GM18498 (cell line): ENCODE data around the gene DBX2.
"Not testable (repeated sequence)": the region's sequence is repeated elsewhere in the genome, so short reads cannot be mapped to it uniquely, and the experiment has no call there.

ENCODE experiments used
- ATAC-seq: cut with Tn5 transposase; IDR thresholded peaks from one replicate; pipeline ENCODE4 v1.9.1; 2021; ENCODE audit warnings: mild to moderate bottlenecking, moderate library complexity; ENCODE audit not compliant: unreplicated experiment

DBX2 gene

DNA sequence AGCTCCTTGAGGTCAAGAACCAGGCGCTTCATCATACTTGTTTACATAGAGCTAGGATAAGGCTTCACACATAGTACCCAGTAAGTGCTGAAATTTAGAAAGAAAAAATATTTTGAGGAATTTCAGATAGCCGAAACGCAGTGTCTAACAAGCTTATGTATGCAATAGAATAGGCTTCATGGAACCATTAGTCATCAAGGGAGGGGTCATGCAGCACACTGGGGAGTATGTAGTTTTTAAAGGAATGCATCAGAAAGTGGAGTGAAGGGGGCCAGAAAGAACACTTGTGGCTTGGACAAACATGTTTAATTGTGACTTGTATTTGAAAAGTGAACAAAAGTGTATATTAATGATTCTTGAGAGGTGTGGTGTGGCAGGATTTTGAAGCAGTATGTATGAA is 38.1 kb downstream of the DBX2 start:
- ATAC-seq, result no peak

DNA sequence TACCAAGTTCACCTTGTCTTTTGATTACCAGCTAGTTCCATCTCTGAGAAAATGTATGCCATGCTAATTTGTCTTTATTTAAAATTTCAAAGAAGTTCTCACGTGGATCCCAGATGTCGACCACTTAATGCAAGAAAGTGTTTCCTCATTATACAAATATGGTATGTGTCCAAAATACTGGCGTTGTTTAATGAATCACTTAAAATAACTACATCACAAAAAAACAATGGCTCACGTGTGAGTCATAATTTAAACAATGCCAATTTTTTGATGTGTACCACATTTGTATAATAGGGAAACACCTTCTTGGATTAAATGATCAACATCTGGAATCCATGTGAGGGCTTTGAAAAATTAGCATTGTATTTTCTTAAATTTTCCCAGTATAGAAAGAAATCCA is 40.8 kb downstream of the DBX2 start:
- no peak for ATAC-seq

DNA sequence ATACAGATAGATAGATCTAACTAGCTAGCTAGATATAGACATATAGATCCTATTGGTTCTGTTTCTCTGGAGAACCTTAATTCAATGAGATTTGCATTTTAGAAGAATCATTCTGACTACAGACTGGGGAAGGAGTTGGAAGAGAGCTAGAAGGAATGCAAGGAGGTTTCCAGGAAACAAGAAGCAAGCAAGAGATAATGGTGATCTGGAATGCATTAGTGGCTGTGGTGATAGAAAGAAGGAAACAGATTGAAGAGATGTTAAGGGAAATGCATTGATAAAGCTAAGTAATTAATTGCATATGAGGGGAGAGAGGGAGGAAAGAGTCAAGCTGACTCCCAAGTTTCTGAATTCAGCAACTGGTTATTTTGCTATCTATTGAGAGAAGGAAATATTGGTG is 42.7 kb downstream of the DBX2 start:
- no peak for ATAC-seq

DNA sequence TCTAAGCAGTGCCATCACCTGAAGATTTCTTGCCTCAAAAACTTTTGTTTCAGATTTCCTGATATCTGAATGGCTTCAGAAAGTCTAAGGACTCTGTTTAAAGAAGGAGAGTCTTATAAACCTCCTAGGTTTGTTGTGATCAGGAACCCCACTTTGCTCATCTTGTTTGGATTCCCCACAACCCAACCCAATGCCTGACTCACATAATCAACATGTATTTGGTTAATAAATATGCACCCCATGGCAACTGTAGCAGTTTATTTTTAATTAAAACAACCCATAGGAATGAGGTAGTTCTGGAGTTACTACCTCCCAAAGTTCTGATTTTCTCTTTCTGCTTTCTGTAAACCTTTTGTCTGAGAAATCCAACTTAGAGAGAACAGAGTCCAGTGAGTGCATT is 51.5 kb downstream of the DBX2 start:
- ATAC-seq, result no peak

DNA sequence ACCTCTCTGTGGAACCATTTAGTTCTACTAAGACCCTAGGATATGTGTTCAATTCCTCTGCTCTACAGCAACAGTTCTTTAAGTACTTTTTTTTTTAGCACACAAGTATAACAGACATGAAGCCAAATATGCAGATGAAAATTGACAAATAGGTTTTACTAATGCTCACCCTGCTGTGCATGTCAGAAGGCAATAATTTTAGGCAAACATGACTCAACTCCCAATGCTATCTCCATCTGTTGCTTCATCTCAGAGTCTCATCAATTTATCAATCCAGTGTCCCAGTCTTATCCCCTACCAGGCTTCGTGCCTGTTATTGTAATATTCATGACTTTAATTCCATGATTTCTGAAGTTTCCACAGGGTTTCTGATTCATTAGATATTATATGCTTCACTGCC is 57.7 kb downstream of the DBX2 start:
- no peak for ATAC-seq

DNA sequence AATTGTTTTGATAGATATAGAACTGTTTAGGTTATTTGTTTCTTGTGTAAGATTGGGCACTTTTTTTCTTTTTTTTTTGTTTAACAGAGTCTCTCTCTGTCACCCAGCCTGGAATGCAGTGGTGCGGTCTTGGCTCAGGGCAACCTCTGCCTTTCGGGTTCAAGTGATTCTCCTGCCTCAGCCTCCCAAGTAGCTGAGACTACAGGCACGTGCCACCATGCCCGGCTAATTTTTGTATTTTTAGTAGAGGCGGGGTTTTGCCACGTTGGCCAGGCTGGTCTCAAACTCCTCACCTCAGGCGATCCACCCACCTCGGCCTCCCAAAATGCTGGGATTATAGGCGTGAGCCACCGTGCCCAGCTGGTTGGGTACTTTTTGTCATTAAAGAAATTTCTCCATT is 66.0 kb downstream of the DBX2 start:
- ATAC-seq, result not testable (repeated sequence)

DNA sequence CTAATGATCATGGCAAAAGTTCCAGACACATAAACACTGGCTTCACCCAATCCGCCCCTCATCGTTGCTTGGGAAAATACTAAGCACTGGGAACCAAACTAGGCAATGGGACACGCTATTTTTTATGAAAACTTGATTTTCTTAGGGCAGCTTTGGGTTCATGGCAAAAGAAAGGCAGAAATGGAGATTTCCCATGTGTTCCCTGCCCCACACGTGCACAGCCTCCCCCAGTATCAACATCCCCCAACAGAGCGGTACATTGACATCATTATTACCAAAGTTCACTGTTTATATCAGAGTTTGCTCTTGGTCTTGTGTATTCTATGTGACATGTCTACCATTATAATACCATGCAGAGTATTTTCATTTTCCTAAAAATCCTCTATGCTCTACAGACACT is 71.0 kb downstream of the DBX2 start:
- no peak for ATAC-seq

DNA sequence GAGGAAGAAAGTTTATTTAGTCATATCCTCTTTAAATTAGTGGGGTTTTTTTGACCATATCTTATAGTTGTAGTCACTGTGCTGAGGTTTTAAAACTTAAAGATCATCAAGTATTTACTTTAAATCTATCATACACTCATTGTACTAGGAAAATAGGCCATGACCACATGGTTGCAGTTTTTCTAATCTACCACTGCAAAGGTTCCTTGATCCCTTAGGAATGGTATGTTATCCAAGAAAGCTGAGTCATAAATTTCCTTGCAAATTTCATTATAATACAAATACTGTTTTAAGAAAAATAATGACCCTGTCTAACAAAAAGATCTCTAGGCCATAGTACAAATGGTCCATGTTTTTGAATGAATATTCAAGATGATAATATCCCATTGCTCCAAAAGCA is 74.7 kb downstream of the DBX2 start:
- no peak for ATAC-seq

DNA sequence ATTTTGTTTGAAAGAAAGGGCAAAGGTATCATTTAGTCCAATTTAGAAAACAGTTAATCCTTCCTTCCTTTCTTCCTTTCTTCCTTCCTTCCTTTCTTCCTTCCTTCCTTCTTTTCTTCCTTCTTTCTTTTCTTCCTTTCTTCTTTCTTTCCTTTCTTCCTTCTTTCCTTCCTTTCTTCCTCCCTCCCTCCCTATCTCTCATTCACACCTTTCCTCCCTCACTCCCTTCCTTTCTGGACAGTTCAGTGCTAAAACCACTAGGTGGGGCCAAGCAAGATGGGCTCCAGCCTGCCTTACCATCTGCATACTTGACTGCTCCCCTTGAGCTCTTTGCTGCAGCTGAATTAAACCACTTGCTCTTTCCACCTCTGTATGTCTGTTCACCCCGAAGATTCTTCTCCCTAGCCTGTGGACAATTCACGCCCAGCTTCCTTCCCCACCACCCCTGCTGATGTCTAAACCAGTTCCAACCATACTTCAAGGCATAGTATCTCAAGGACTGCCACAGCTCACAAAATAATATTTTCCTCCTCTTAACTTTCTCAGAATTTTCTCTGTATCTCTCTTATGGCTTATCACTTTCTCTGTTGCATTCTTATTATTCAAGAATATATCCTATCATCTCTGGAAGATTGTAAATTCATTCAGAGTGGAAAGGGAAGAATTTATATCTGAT is 78.0 kb downstream of the DBX2 start:
- no peak for ATAC-seq

DNA sequence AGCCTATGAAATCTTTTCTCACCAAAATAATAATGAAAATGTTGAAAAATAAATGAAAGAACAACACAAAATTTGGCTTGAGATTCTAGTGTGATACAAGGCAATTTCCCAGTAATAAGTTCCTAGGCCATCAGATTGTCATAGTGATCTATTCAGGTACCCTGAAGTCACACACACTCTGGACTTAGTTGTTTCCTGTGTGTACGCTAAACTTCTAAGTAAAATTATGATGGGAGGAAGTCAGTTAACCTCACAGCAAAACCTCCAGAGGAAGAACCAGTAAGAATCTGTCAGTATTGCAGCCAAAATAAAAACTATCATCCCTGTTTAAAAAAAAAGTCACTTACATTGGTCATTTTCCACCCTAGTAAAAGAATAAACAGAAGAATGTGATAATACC is 81.9 kb downstream of the DBX2 start:
- no peak for ATAC-seq
